ENCODE data around the gene TYK2. TPM values are rescaled to one million over a fixed set of nuclear protein-coding genes. Genes with fewer than 3 reads are reported as not detected.

TYK2 gene
- total RNA-seq, 4 donors from 2014 or later, result 80.4 to 200 (median 124) TPM

DNA sequence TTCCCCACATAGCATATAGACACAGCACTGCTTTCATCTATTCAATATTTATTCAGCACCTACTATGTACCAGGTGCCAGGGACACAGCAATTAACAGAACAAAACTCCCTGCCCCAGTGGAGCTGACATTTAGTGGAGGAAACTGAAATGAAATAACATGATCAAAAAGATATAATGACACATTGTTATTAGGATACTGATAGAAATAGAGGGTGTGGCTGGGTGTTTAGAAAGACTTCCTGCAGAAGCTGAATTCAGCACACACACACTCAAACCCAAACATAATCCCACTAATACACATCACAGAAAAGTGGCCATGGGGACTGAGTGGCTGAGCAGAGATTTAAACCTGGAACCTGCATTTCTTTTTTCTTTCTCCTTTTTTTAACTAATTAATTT lies 26.7 kb upstream of the TYK2 start:
- no peak overlapping the region for H3K27ac ChIP-seq
- no peak overlapping the region for H3K4me3 ChIP-seq
- peaks cover 50% of the 10 kb centered on the region for H3K27me3 ChIP-seq
- H3K9me3 ChIP-seq, result no peaks in the 10 kb centered on the region
- DNase-seq (ENCODE audit: low spot score in 2 of 2), result no peak
- H3K4me1 ChIP-seq, result peaks cover 28% of the 10 kb centered on the region
- TF ChIP-seq CTCF (IDR thresholded peaks at IDR 0.05), result no peak
- TF ChIP-seq POLR2AphosphoS5 (IDR thresholded peaks at IDR 0.05), result no peak
- TF ChIP-seq POLR2A (IDR thresholded peaks at IDR 0.05), result no peak
- TF ChIP-seq EP300 (IDR thresholded peaks at IDR 0.05), result no peak
- no peaks in the 10 kb centered on the region for H3K36me3 ChIP-seq

- H3K36me3 ChIP-seq, result no peaks in the 10 kb centered on the region
- no peak overlapping the region for H3K4me3 ChIP-seq
- no peak for DNase-seq (ENCODE audit: low spot score in 2 of 2)
- no peak for TF ChIP-seq EP300 (IDR thresholded peaks at IDR 0.05)
- TF ChIP-seq CTCF (IDR thresholded peaks at IDR 0.05), result no peak
- no peak for TF ChIP-seq POLR2A (IDR thresholded peaks at IDR 0.05)
- no peak for TF ChIP-seq POLR2AphosphoS5 (IDR thresholded peaks at IDR 0.05)
- H3K9me3 ChIP-seq, result no peaks in the 10 kb centered on the region
- H3K27me3 ChIP-seq, result peaks cover 50% of the 10 kb centered on the region
- H3K27ac ChIP-seq, result no peak overlapping the region
- WGBS, result 53% methylated on average over 6 of the region's 6 CpGs
- peaks cover 37% of the 10 kb centered on the region for H3K4me1 ChIP-seq
These were observed 25.8 kb upstream of the TYK2 start for GRCh38 chr19:10406191-10406590.

DNA sequence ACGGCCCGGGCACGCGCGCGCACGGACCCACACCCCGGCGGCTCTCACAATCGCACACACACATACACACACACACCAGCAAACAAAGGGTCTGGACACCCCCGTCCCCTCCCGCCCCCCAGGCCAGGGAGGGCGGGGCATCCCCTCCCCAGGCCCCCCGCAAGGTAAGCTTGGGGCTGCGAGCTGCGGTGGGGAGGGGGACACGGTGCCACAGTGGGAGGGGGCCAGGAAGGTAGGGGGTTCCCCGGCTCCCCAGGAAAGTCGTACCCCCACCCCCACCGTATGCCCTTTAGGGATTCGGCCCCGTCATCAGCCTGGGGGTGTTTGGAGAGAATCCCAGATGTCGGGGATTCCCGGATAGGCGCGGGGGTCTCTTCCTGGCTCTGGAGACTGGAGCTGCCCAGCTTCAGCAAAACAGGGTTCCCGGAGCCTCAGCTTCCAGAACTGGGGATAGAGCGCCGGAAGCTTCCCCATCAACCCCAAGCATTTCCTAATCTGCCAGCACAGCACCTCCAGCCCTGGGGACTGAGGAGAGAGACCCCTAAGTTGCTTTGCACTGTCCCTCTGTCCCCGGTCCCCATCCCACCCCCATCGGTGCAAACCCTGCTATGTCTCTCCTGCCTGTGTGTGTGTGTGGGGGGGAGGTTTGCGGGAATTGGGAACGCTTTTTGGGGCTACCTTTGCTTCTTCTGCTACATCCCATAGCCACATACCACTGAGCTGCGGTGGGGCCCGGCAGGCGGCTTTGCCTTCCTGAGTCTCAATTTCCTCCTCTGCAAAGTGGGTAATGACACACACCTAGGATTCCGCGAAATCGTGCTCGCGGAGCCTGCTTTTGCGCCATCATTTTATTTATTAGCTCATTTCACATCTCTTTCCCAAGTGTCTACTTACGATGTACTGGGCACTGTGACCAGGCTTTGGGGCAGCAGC lies 24.8 kb upstream of the TYK2 start:
- no peaks in the 10 kb centered on the region for H3K9me3 ChIP-seq
- DNase-seq (ENCODE audit: low spot score in 2 of 2), result no peak
- TF ChIP-seq EP300 (IDR thresholded peaks at IDR 0.05), result no peak
- TF ChIP-seq POLR2A (IDR thresholded peaks at IDR 0.05), result no peak
- TF ChIP-seq POLR2AphosphoS5 (IDR thresholded peaks at IDR 0.05), result no peak
- no peak for TF ChIP-seq CTCF (IDR thresholded peaks at IDR 0.05)
- peaks cover 46% of the 10 kb centered on the region for H3K4me1 ChIP-seq
- WGBS, result 19% methylated on average over 13 of the region's 43 CpGs
- no peak overlapping the region for H3K27ac ChIP-seq
- H3K36me3 ChIP-seq, result no peaks in the 10 kb centered on the region
- H3K4me3 ChIP-seq, result peak overlapping the region; percentile 80
- peaks cover 48% of the 10 kb centered on the region for H3K27me3 ChIP-seq

DNA sequence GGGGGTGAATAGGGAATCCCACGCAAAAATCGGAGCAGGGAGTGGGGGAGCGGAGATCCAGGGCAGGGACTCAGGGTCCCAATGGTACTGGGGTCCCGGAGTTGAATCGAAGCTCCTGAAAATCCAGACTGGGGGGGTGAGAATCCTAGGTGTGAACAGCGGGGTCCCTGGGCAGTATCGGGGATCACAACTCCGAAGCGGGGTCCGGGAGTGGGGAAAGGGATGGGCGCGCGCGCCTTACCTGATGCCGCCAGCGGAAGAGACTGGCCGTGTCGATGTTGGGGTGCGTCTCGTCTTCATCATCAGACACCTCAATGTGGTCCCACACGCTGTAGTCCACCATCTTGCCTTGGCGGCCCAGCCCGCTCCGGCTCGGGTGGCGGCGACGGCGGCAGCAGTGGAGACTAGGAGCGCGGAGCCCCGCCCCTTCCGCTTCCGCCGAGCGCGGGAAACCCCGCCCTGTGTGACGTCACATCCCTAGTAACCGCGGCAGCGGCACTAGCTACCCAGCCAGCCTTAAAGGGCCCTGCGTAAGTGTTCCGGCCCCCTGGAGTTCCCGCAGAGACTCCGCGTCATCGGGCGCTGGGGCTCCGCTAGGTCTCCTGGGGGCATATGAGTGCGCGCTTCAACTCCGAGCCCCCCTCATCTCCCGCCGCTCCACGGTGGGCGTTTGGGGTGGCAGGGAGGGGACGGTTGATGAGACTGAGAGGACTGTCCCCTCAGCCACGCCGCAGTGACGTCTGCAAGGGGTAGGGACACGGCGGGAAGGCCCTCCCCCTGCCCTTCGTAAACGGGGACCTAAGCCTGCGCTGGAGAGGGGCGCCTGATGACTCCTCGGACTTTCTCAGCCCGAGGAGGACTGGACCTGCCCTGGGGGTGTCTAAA lies 23.0 kb upstream of the TYK2 start, which contains the start of gene CDC37:
CDC37 (minus strand) TSS at position 406 of the 885 bp plus-strand sequence; CDS start at position 343, 63 bp downstream.
- Histone ChIP-seq H3K4me3 (peak within 1 kb of the TSS; percentile 80), H3K36me3 (no peaks in the 10 kb centered on the region), H3K9me3 (no peaks in the 10 kb centered on the region), H3K27me3 (peaks cover 33% of the 10 kb centered on the region), H3K4me1 (peaks cover 43% of the 10 kb centered on the region), H3K27ac (peak within 1 kb of the TSS; percentile 67)
- TF ChIP-seq EP300 (IDR thresholded peaks at IDR 0.05) (no peak), POLR2A (IDR thresholded peaks at IDR 0.05) (peak in 1 of 2 donors; percentile 81), CTCF (IDR thresholded peaks at IDR 0.05) (no peak), POLR2AphosphoS5 (IDR thresholded peaks at IDR 0.05) (peak in 1 of 3 donors; percentile 75)
- WGBS, result under 1% methylated on average over 21 of the region's 69 CpGs
- DNase-seq (ENCODE audit: low spot score in 2 of 2), result peak; percentile 97

All from suprapubic skin (tissue), 4 donors.